Measurements from ENCODE around the gene CERK. TPM values are rescaled to one million over a fixed set of nuclear protein-coding genes. Genes with fewer than 3 reads are reported as not detected.

Gene CERK
- total RNA-seq, 4 donors from 2014 or later: 14.6 to 34.0 (median 26.6) TPM

GRCh38 chr22:46673662-46674236 lies 64.3 kb downstream of the CERK start:
- intact Hi-C loops (cut with DNase I): no loop called here
- H3K4me1 ChIP-seq: peaks cover 0 to 14% (median 7%) of the 10 kb centered on the region in 3 donors
- H3K36me3 ChIP-seq: peaks cover 10 to 99% (median 21%) of the 10 kb centered on the region in 3 donors
- no peaks in the 10 kb centered on the region for H3K27me3 ChIP-seq
- H3K27ac ChIP-seq: peak overlapping the region; percentile 1 to 48 (median 25)
- no peak for TF ChIP-seq POLR2A (IDR thresholded peaks at IDR 0.05)
- no peak for DNase-seq
- peak overlapping the region in 1 of 4 donors; percentile 13 for H3K4me3 ChIP-seq
- WGBS, 2 donors: 85 to 90% methylated on average over 7 to 28 of the region's 32 CpGs
- H3K9me3 ChIP-seq: no peaks in the 10 kb centered on the region

GRCh38 chr22:46673205-46673604 lies 64.8 kb downstream of the CERK start:
- Histone ChIP-seq H3K36me3 (peaks cover 14 to 99% (median 27%) of the 10 kb centered on the region in 3 donors), H3K4me3 (no peak overlapping the region), H3K27ac (no peak overlapping the region), H3K9me3 (no peaks in the 10 kb centered on the region), H3K4me1 (peaks cover 0 to 14% (median 7%) of the 10 kb centered on the region in 3 donors), H3K27me3 (no peaks in the 10 kb centered on the region)
- no peak for DNase-seq
- TF ChIP-seq CTCF (IDR thresholded peaks at IDR 0.05): no peak
- TF ChIP-seq POLR2A (IDR thresholded peaks at IDR 0.05): no peak
- 100% methylated on average over 4 of the region's 10 CpGs; no CpG with 5 or more reads in 1 of the 2 donors for WGBS, 2 donors
- intact Hi-C loops (cut with DNase I): no loop called here

DNA sequence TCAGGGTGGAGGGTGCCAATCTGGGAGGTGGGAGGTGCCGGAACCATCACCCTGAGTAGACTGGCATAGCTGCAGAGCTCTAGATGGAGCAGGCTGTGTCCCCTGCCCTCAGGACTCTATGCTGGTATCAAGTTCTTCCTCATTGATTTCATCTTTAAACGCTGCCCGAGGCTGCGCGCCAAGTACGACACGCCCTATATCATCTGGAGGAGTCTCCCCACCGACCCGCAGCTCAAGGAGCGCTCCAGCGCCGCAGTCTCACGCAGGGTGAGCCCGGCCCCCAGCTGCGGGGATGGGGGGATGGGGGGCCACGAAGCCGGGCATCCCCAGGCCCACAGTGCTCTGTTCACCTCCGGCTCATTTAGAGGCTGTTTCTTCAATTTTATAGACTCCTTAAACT lies 65.3 kb downstream of the CERK start:
- H3K36me3 ChIP-seq: peaks cover 14 to 99% (median 31%) of the 10 kb centered on the region in 3 donors
- DNase-seq: no peak
- 65 to 79% methylated on average over 11 to 13 of the region's 18 CpGs for WGBS, 2 donors
- H3K4me3 ChIP-seq: no peak overlapping the region
- H3K27ac ChIP-seq: no peak overlapping the region
- H3K4me1 ChIP-seq: peaks cover 0 to 14% (median 7%) of the 10 kb centered on the region in 3 donors
- H3K9me3 ChIP-seq: no peaks in the 10 kb centered on the region
- intact Hi-C loops (cut with DNase I): no loop called here
- no peak for TF ChIP-seq POLR2A (IDR thresholded peaks at IDR 0.05)
- no peak for TF ChIP-seq CTCF (IDR thresholded peaks at IDR 0.05)
- no peaks in the 10 kb centered on the region for H3K27me3 ChIP-seq

- H3K27me3 ChIP-seq: no peaks in the 10 kb centered on the region
- H3K4me3 ChIP-seq: no peak overlapping the region
- 86 to 87% methylated on average over 8 to 9 of the region's 17 CpGs for WGBS, 2 donors
- TF ChIP-seq POLR2A (IDR thresholded peaks at IDR 0.05) (no peak), CTCF (IDR thresholded peaks at IDR 0.05) (no peak)
- H3K4me1 ChIP-seq: peaks cover 0 to 13% (median 7%) of the 10 kb centered on the region in 3 donors
- no peaks in the 10 kb centered on the region for H3K9me3 ChIP-seq
- peaks cover 16 to 99% (median 38%) of the 10 kb centered on the region in 3 donors for H3K36me3 ChIP-seq
- DNase-seq: no peak
- no peak overlapping the region for H3K27ac ChIP-seq
- intact Hi-C loops (cut with DNase I): no loop called here
Observed at GRCh38 chr22:46671824-46672432, 66.1 kb downstream of the CERK start.

- WGBS, 2 donors: 91% methylated on average over 9 of the region's 9 CpGs
- Histone ChIP-seq H3K9me3 (no peaks in the 10 kb centered on the region), H3K27me3 (no peaks in the 10 kb centered on the region), H3K4me1 (peaks cover 0 to 8% (median 7%) of the 10 kb centered on the region in 3 donors), H3K4me3 (no peak overlapping the region), H3K27ac (no peak overlapping the region), H3K36me3 (peaks cover 29 to 99% (median 54%) of the 10 kb centered on the region in 3 donors)
- no peak for TF ChIP-seq CTCF (IDR thresholded peaks at IDR 0.05)
- no peak for TF ChIP-seq POLR2A (IDR thresholded peaks at IDR 0.05)
- intact Hi-C loops (cut with DNase I): no loop called here
- DNase-seq: no peak
Observed at GRCh38 chr22:46669201-46669600, 68.9 kb downstream of the CERK start.

Measured in esophagus squamous epithelium (tissue), 5 donors.